ENCODE results near the gene SEPTIN10.
A peak's percentile ranks its signal among the peaks of the same experiment; 100 is the strongest.

The SEPTIN10 gene

GRCh38 chr2:109595644-109596043 lies 18.1 kb downstream of the SEPTIN10 start:
- TF ChIP-seq GATA3 (IDR thresholded peaks at IDR 0.05; ENCODE audit: low read depth, low read length), result peak; percentile 37; the same call in 1 of the 2 replicates
- TF ChIP-seq GATA2 (IDR thresholded peaks at IDR 0.05; ENCODE audit: low read depth, low read length), result peak; percentile 69; the same call in 1 of the 2 replicates

- no peak for TF ChIP-seq GATA3 (IDR thresholded peaks at IDR 0.05; ENCODE audit: low read depth, low read length)
- no peak for TF ChIP-seq GATA2 (IDR thresholded peaks at IDR 0.05; ENCODE audit: low read depth, low read length)
Measured at GRCh38 chr2:109594246-109594885, 19.4 kb downstream of the SEPTIN10 start.

DNA sequence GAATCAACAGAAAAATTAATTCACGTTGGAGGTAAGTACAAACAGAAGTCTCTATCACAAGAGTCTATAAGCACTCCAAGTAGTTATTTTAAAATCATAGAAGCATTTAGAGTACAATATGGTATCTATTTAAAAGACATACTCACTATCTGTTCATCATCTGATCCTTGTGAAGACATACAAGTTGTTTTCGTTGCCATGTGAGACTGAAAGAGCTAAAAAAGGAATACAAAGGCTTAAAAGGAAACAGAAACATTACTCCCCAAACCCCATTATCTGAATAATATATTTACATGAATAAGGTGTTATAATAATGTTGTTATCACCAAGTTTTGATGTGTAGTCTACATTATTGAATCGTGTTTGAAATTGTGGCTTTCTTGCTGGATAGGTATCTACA lies 20.9 kb downstream of the SEPTIN10 start:
- TF ChIP-seq GATA2 (IDR thresholded peaks at IDR 0.05; ENCODE audit: low read depth, low read length), result no peak
- no peak for TF ChIP-seq GATA3 (IDR thresholded peaks at IDR 0.05; ENCODE audit: low read depth, low read length)

DNA sequence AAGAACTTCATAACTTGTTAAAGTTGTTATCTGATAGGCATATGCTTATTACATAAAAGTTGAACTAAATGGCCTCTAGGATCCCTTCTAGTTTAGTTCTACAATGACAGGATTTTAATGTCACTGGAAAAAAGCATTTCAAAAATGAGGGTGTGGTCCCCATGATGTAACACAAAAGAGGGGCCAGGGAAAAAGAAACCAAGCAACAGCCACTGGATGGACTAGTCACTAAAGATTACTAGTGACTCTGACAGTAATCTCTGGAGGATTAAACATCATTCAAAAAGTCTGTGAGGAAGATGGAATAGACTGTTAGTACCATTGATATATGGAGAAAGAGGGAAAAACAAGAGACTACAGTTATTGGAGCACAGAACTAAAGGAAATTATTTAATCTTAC lies 22.6 kb downstream of the SEPTIN10 start:
- no peak for TF ChIP-seq GATA3 (IDR thresholded peaks at IDR 0.05; ENCODE audit: low read depth, low read length)
- no peak for TF ChIP-seq GATA2 (IDR thresholded peaks at IDR 0.05; ENCODE audit: low read depth, low read length)

GRCh38 chr2:109586687-109587086 lies 27.1 kb downstream of the SEPTIN10 start:
- no peak for TF ChIP-seq GATA3 (IDR thresholded peaks at IDR 0.05; ENCODE audit: low read depth, low read length)
- TF ChIP-seq GATA2 (IDR thresholded peaks at IDR 0.05; ENCODE audit: low read depth, low read length), result no peak

- no peak for TF ChIP-seq GATA2 (IDR thresholded peaks at IDR 0.05; ENCODE audit: low read depth, low read length)
- TF ChIP-seq GATA3 (IDR thresholded peaks at IDR 0.05; ENCODE audit: low read depth, low read length), result no peak
Measured at GRCh38 chr2:109582928-109583895, 30.6 kb downstream of the SEPTIN10 start.

DNA sequence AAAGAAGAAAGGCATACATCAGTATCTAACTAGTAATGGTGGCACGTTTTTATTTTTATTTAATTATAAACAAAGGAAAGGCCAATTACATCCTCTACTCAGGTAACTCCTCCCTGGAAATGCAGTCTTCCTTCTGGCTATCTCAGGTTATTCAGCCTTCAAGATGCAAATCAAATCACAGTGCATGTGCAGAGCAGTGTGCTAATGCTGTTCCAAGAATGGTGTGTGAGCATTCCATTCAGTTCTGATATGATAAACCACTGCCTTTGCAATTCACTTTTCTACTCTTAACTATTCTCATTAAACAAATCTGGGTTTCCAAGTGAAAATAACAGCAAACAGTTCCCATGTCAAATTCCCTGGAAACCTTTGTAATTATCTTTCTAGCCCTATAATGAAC lies 38.4 kb downstream of the SEPTIN10 start:
- TF ChIP-seq GATA2 (IDR thresholded peaks at IDR 0.05; ENCODE audit: low read depth, low read length) (no peak), GATA3 (IDR thresholded peaks at IDR 0.05; ENCODE audit: low read depth, low read length) (no peak)

GRCh38 chr2:109563980-109564550 lies 49.7 kb downstream of the SEPTIN10 start:
- no peak for TF ChIP-seq GATA2 (IDR thresholded peaks at IDR 0.05; ENCODE audit: low read depth, low read length)
- no peak for TF ChIP-seq GATA3 (IDR thresholded peaks at IDR 0.05; ENCODE audit: low read depth, low read length)

DNA sequence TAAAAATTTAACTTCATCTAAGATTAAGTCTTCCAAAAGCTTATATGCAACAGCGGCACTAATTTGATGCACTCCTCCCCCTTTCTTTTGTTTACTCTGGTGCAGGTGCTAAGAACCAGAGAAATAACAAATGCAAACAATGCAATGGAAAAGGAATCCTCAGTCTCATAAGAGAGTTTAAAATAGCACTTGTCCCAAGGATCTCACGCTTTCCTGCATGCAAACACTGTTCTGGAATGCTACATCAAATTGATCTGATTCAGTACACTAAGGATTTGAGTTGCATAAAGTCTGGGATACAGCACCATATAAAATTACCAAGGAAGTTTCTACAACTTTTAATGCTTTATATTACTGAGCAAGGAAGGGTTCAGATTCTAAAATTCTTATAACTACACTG lies 50.5 kb downstream of the SEPTIN10 start:
- no peak for TF ChIP-seq GATA3 (IDR thresholded peaks at IDR 0.05; ENCODE audit: low read depth, low read length)
- no peak for TF ChIP-seq GATA2 (IDR thresholded peaks at IDR 0.05; ENCODE audit: low read depth, low read length)

- no peak for TF ChIP-seq GATA3 (IDR thresholded peaks at IDR 0.05; ENCODE audit: low read depth, low read length)
- TF ChIP-seq GATA2 (IDR thresholded peaks at IDR 0.05; ENCODE audit: low read depth, low read length), result no peak
Measured at GRCh38 chr2:109562421-109562820, 51.3 kb downstream of the SEPTIN10 start.

DNA sequence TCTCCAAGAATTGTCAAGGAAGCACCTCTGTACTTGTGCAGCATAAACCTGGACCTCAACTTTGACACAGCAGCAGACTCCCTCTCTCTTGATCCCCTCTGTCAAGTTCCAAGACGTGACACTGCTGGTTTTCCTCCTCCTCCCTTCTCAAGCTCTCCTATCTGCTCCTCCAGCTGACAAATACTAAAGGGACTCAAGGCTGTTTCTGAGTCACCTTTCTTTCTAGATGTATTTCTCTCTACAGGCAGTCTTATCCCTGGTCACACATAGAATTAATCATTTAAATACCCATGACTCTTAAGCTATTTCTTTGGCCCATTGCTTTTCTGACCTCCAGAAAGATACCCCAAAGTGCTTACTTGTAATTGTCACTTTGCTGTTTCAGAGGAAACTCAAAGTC lies 53.5 kb downstream of the SEPTIN10 start:
- TF ChIP-seq GATA2 (IDR thresholded peaks at IDR 0.05; ENCODE audit: low read depth, low read length) (no peak), GATA3 (IDR thresholded peaks at IDR 0.05; ENCODE audit: low read depth, low read length) (no peak)

DNA sequence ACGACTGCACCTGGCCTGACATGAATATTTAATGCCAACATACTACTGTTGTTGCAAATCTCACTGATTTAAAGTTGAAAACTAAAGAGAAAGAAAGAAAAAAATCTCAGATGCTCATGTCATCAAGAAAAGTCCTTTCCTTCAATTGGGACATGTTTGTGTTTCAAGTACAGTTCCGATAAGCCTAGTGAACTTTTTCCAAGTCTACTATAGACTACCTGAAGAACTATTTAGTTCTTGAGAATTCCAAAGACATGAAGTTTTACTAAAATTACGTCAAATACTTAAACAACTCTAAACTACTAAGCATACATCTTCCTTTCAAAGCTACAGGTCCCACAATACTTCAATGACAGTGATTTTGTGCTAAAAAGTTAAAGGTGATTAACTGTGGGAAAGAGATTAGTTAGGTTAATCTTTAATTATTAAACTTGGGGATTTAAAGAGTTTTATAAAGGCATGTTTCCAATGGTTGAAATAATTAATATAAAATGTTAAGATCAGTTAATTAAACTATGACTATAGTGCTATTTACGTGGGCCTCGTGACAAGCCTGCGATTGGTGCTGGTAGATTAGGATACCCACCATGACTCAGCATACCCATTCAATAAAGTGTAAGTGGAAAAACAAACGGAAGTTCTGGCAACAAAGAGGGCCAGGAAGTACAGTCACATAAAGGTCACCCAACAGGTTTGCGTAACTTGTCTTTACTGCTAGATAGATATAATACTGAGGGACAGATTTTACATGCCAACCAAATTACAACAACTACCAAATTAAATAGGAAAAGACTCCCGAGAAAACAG lies 55.5 kb downstream of the SEPTIN10 start:
- TF ChIP-seq GATA2 (IDR thresholded peaks at IDR 0.05; ENCODE audit: low read depth, low read length), result no peak
- no peak for TF ChIP-seq GATA3 (IDR thresholded peaks at IDR 0.05; ENCODE audit: low read depth, low read length)

- TF ChIP-seq GATA2 (IDR thresholded peaks at IDR 0.05; ENCODE audit: low read depth, low read length) (no peak), GATA3 (IDR thresholded peaks at IDR 0.05; ENCODE audit: low read depth, low read length) (no peak)
Measured at GRCh38 chr2:109557309-109557708, 56.5 kb downstream of the SEPTIN10 start.

All from SH-SY5Y (cell line).